HL-60 (cell line): ENCODE measurements around the gene OR51A4.

Experiments used
- GABPA ChIP-seq: IDR thresholded peaks from 2 replicates; pipeline ENCODE4 v1.6.1; 2012; ENCODE audit warnings: low read depth
- POLR2AphosphoS5 ChIP-seq: IDR thresholded peaks from 2 replicates; pipeline ENCODE4 v1.6.1; 2012; ENCODE audit warnings: low read depth
- TF ChIP-seq, protein P1 (sequence below): IDR thresholded peaks from one replicate; pipeline ENCODE4 v1.5.1; 2011; ENCODE audit warnings: low read length, control low read depth, inconsistent platforms; ENCODE audit not compliant: insufficient read depth

DNA sequence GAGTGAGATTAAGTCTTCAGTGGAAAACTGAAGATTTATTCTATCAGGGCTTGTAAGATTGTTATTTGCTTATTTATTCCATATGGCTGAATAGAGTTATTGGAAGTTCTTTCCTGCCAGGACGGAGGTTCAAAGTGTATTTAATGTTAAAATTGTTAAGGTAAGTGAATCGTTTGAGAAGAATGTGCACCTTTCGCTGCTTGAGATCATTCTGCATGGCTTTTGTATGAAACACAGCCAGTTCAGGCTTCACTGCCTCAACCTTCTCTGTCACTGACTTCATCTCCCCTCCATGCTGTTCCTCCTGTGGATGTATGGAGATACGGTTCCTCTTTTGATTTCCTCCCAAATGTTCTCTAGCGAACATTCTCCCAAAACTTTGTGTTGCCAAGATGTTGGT lies 28.0 kb upstream of the OR51A4 start:
- TF ChIP-seq POLR2AphosphoS5: no peak
- TF ChIP-seq, protein P1, sequence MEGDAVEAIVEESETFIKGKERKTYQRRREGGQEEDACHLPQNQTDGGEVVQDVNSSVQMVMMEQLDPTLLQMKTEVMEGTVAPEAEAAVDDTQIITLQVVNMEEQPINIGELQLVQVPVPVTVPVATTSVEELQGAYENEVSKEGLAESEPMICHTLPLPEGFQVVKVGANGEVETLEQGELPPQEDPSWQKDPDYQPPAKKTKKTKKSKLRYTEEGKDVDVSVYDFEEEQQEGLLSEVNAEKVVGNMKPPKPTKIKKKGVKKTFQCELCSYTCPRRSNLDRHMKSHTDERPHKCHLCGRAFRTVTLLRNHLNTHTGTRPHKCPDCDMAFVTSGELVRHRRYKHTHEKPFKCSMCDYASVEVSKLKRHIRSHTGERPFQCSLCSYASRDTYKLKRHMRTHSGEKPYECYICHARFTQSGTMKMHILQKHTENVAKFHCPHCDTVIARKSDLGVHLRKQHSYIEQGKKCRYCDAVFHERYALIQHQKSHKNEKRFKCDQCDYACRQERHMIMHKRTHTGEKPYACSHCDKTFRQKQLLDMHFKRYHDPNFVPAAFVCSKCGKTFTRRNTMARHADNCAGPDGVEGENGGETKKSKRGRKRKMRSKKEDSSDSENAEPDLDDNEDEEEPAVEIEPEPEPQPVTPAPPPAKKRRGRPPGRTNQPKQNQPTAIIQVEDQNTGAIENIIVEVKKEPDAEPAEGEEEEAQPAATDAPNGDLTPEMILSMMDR: no peak
- no peak for TF ChIP-seq GABPA
